Right atrium auricular region (tissue), 2 donors: Measurements from ENCODE around the gene SLC35E4. TPM values are rescaled to one million over a fixed set of nuclear protein-coding genes. Genes with fewer than 3 reads are reported as not detected.
"Not testable (repeated sequence)": the region's sequence is repeated elsewhere in the genome, so short reads cannot be mapped to it uniquely, and the experiment has no call there.

Experiments used
- DNase-seq: peaks from one replicate; pipeline ENCODE4 v3.0.0-alpha.2; 2019; ENCODE audit warnings: low spot score
- H3K27ac ChIP-seq, 2 donors: fragments of 200-600 bp; sonication (generic); 1 replicate in 1 of 2; 2 replicates in 1 of 2; pipeline ENCODE4 v1.5.1; 2016 to 2019
- H3K27me3 ChIP-seq, 2 donors: fragments of 200-600 bp; sonication (generic); one replicate each; pipeline versions ENCODE4 v1.5.1 to v1.6.0; 2017 to 2019
- H3K36me3 ChIP-seq: fragments of 200-600 bp; sonication (generic); one replicate; pipeline ENCODE4 v1.5.1; 2016
- H3K4me1 ChIP-seq, 2 donors: fragments of 200-600 bp; sonication (generic); one replicate each; pipeline versions ENCODE4 v1.5.1 to v1.6.0; 2017 to 2019
- H3K4me3 ChIP-seq, 2 donors: fragments of 200-600 bp; sonication (generic); 1 replicate in 1 of 2; 2 replicates in 1 of 2; pipeline ENCODE4 v1.5.1; 2017 to 2019; ENCODE audit warnings: mild to moderate bottlenecking in 1 of 2, moderate library complexity in 1 of 2
- H3K9me3 ChIP-seq, 2 donors: fragments of 200-600 bp; sonication (generic); one replicate each; pipeline ENCODE4 v1.5.1; 2019
- CTCF ChIP-seq, 2 donors: fragments of 200-600 bp; sonication (generic); IDR thresholded peaks; one replicate each; pipeline ENCODE4 v1.5.1; 2019; ENCODE audit warnings: antibody characterized with exemption in 2 of 2
- total RNA-seq, 2 donors: library from RNA; depleted of rRNA; stranded (reverse); fragments of >200 nt; gene quantifications; one replicate each; pipeline ENCODE4 v1.1.0, GENCODE V29; 2016

Gene SLC35E4
- total RNA-seq, 2 donors from 2014 or later = 4.0 to 9.1 TPM

DNA sequence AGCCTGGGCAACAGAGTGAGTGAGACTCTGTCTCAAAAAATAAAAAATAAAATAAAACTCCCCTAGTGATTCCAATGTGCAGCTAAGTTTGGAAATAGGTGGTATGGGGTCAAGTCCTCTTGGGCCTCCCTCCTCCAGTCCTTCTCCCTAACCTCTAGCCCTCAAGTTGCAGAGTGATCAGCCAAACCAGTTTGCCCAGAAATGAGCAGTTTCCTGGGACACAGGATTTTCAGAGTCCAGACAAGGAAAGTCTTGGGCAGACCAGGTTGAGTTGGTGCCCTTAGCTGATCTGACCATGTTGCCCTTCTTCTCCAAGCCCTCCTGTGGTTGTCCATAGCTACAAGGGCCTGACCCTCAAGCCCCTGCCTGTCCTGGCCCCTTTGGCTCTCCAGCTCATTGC lies 20.7 kb upstream of the SLC35E4 start:
- H3K27me3 ChIP-seq = no peaks in the 10 kb centered on the region
- H3K4me3 ChIP-seq = no peak overlapping the region
- peaks cover 3% of the 10 kb centered on the region for H3K36me3 ChIP-seq
- TF ChIP-seq CTCF (IDR thresholded peaks at IDR 0.05) = no peak
- H3K9me3 ChIP-seq = no peaks in the 10 kb centered on the region
- H3K27ac ChIP-seq = no peak overlapping the region
- H3K4me1 ChIP-seq = peaks cover 0 to 8% of the 10 kb centered on the region in 2 donors
- DNase-seq = no peak

GRCh38 chr22:30615543-30615954 lies 20.0 kb upstream of the SLC35E4 start:
- DNase-seq = no peak
- peaks cover 3% of the 10 kb centered on the region for H3K36me3 ChIP-seq
- no peaks in the 10 kb centered on the region for H3K27me3 ChIP-seq
- H3K4me1 ChIP-seq = peaks cover 0 to 1% of the 10 kb centered on the region in 2 donors
- no peak for TF ChIP-seq CTCF (IDR thresholded peaks at IDR 0.05)
- no peak overlapping the region for H3K4me3 ChIP-seq
- H3K27ac ChIP-seq = no peak overlapping the region
- H3K9me3 ChIP-seq = no peaks in the 10 kb centered on the region

DNA sequence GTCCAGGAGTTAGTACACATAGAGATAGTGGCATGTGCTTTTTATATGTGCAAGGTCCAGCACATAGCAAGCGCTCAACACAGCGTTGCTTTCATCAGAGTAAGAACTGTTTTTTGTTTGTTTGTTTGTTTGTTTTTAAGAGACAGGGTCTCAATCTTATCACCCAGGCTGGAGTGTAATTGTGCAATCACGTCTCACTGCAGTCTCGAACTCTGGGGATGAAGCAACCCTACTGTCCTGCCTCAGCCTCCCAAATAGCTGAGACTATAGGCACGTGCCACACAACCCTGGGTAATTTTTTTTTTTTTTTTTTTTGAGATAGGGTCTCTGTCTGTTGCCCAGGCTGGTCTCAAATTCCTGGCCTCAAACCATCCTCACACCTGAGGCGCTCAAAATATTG lies 17.8 kb upstream of the SLC35E4 start:
- no peak for DNase-seq

GRCh38 chr22:30619909-30620308 lies 15.7 kb upstream of the SLC35E4 start:
- not testable (repeated sequence) for H3K9me3 ChIP-seq, H3K36me3 ChIP-seq, H3K4me3 ChIP-seq, H3K27ac ChIP-seq, DNase-seq, H3K27me3 ChIP-seq, H3K4me1 ChIP-seq

More for the DNA sequence above, 17.8 kb upstream of the SLC35E4 start:
- peaks cover 2% of the 10 kb centered on the region for H3K36me3 ChIP-seq
- TF ChIP-seq CTCF (IDR thresholded peaks at IDR 0.05) = no peak
- H3K27me3 ChIP-seq = no peaks in the 10 kb centered on the region
- H3K4me1 ChIP-seq = no peaks in the 10 kb centered on the region
- no peak overlapping the region for H3K4me3 ChIP-seq
- H3K27ac ChIP-seq = no peak overlapping the region
- H3K9me3 ChIP-seq = no peaks in the 10 kb centered on the region

- Histone ChIP-seq H3K4me1 (peaks cover 0 to 5% of the 10 kb centered on the region in 2 donors), H3K27me3 (no peaks in the 10 kb centered on the region), H3K9me3 (no peaks in the 10 kb centered on the region), H3K36me3 (no peaks in the 10 kb centered on the region), H3K27ac (no peak overlapping the region), H3K4me3 (no peak overlapping the region)
- no peak for DNase-seq
- no peak for TF ChIP-seq CTCF (IDR thresholded peaks at IDR 0.05)
Measured at GRCh38 chr22:30626413-30626812, 9.2 kb upstream of the SLC35E4 start.

DNA sequence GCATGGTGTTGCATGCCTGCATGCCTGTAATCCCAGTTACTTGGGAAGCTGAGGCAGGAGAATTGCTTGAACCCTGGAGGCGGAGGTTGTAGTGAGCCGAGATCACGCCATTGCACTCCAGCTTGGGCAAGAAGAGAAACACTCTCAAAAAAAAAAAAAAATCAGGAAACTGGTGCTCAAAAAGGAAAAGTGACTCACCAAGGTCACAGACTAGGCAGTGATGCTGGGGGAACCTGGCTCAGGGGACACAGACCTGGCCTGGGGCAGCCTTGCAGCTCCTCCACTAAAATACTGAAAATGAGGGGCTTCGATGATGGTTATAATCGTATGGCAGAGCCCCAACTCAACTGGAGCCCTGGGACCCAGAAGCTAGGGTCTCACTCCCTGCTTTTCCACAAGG lies 8.1 kb upstream of the SLC35E4 start:
- TF ChIP-seq CTCF (IDR thresholded peaks at IDR 0.05) = no peak
- no peaks in the 10 kb centered on the region for H3K27me3 ChIP-seq
- DNase-seq = no peak
- peaks cover 0 to 5% of the 10 kb centered on the region in 2 donors for H3K4me1 ChIP-seq
- no peaks in the 10 kb centered on the region for H3K36me3 ChIP-seq
- H3K4me3 ChIP-seq = no peak overlapping the region
- H3K9me3 ChIP-seq = no peaks in the 10 kb centered on the region
- H3K27ac ChIP-seq = no peak overlapping the region
